ENCODE results near the gene WLS.

The WLS gene

GRCh38 chr1:68103011-68103545, 129.2 kb downstream of the WLS start:
- DNase-seq (ENCODE audit: low read depth in 2 of 2, low spot score in 1 of 2): no peak

DNA sequence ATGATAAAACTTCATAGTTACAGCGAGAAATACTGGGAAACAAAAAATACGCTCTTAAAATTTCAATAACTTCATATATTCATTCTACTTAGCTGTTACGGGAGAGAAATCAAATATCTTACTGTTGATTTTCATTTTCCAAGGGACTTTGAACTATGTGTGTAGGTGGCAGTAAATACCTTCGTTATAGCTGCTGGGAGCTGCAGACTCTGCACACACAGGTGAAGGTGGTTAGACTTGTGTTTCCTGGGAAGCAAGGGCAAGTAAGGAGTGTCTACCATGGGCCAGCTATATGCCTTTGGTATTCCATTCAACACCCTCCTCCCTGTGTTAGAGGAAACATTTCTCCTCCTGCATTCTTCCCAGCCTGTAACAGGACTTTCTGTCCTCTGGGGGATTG, 130.5 kb downstream of the WLS start:
- DNase-seq (ENCODE audit: low read depth in 2 of 2, low spot score in 1 of 2): no peak

- no peak for DNase-seq (ENCODE audit: low read depth in 2 of 2, low spot score in 1 of 2)
Measured at GRCh38 chr1:68100571-68100970, 131.8 kb downstream of the WLS start.

- no peak for DNase-seq (ENCODE audit: low read depth in 2 of 2, low spot score in 1 of 2)
Measured at GRCh38 chr1:68093737-68094136, 138.6 kb downstream of the WLS start.

DNA sequence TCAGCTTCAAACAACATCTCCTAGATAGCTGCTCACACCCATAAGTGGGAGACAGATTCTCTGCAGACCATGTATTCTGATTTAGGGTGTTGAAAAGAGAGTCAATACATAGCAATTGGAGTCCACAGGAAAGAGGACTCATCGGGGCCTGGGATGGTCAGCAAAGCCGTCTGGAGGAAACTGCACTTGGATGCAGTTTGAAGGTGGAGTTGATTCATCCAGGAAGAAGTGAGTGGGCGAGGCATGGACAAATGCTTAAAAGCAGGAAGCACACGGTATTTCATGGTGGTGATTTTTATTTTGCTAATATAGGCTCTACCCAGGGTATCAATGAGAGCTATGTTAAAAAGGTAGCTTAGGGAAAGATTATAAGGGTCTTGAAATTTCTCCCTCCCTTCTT, 145.1 kb downstream of the WLS start:
- no peak for DNase-seq (ENCODE audit: low read depth in 2 of 2, low spot score in 1 of 2)

DNA sequence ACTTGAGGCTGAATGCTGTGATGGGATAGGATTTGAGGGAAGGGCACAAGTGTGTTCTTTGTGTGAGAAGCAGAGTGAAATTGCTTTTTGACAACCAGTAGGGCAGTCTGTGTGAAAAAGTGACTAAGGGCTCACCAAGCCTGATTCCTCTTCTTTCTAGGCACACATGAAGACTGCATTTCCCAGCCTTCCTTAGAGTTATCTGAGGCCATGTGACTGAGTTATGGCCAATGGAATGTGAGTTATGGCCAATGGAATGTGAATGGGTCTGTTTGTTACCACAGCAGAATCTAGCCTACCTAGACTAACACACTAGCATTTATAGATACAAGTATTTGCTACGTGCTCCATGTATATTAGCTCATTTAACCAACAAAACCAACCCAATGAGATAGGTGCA, 146.6 kb downstream of the WLS start:
- DNase-seq (ENCODE audit: low read depth in 2 of 2, low spot score in 1 of 2): no peak

DNA sequence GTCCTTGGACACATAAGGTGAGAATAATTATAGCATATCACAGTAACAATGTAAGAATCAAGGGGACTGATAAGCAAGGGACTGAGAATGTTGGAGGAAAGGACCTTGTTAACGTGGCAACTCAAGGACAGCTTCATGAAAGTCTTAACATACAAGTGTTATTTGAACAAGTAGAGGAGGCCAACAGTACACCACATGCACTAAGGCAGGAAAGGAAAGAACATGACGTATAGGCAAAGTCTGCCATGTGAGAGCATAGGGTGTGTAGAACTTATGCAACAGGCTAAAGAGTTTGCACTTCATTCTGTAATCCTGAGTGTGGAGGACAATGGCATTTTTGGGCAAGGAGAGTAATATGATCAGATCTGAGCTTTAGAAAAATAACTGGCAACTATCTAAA, 148.6 kb downstream of the WLS start:
- DNase-seq (ENCODE audit: low read depth in 2 of 2, low spot score in 1 of 2): no peak

DNA sequence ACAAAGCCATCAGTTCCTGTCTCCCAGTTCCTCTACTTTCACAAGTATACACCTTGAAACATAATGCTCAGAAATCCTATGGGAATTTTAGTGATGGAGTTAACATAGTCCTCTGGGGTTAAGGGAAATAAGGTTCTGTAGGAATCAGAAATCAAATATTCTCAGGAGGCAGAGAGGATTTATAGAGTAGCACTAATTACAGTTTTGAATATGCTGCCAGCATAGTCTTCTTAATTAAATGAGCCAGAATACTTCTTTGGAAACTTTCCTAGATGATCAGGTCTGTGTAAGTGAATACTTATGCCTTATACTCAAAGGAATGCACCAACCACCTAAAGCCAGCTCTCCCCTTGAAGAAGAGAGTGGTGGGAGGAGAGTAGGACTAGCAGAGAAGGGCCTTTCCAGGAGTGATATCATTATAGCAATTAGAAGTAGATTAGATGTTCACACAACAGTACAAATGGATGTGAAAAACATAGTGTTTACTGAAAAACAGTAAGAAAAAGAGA, 150.5 kb downstream of the WLS start:
- no peak for DNase-seq (ENCODE audit: low read depth in 2 of 2, low spot score in 1 of 2)

DNA sequence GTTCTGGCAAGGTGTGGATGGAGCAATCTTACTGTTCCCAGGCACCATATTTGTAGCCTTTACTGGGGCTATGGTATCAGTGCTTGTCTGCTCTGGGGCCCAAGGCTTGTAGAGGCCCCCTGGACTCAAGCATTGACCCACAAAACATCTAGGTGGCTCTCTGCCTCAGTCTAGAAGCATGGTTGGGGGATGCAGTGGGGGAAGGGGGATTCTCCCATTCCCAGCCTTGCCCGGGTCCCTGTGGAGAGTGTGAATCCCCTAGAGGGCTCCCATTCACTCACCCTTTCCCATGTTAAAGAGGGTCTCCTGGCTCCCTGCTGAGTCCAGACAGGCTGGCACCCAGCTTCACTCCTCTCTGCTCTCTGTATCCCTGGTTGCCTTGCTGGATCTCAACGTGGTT, 153.7 kb downstream of the WLS start:
- DNase-seq (ENCODE audit: low read depth in 2 of 2, low spot score in 1 of 2): no peak

Measured in stimulated activated CD8-positive, alpha-beta memory T cell treated with anti-CD3 and anti-CD28 coated beads, Interleukin-4, amount 100 ng/mL, for 4 hours (primary cell).